Activated CD8-positive, alpha-beta memory T cell treated with anti-CD3 and anti-CD28 coated beads, Interleukin-2, amount 50 U/mL, for 4 hours (primary cell): ENCODE measurements around the gene KHDC4.

Experiments used
- DNase-seq: peaks from one replicate; pipeline ENCODE4 v3.0.0-alpha.2; 2020

The KHDC4 gene

GRCh38 chr1:155934097-155934935 lies at the start of gene KHDC4:
Gene KHDC4 (minus strand): TSS chr1:155934413. CDS start chr1:155934373, 40 bp downstream.
- DNase-seq: peak; percentile 89

- no peak for DNase-seq
Measured at GRCh38 chr1:155983191-155984024, 49.2 kb upstream of the KHDC4 start.

- DNase-seq: no peak
Measured at GRCh38 chr1:155982106-155982505, 47.9 kb upstream of the KHDC4 start.

- DNase-seq: no peak
Measured at GRCh38 chr1:155981266-155982088, 47.3 kb upstream of the KHDC4 start.

GRCh38 chr1:155979597-155980343 lies 45.6 kb upstream of the KHDC4 start:
- DNase-seq: no peak

- no peak for DNase-seq
Measured at GRCh38 chr1:155978973-155979429, 44.8 kb upstream of the KHDC4 start.

GRCh38 chr1:155978325-155978972 lies 44.2 kb upstream of the KHDC4 start, which contains the start of gene ARHGEF2:
Gene ARHGEF2 (minus strand): TSS chr1:155978547. CDS start chr1:155978427, 120 bp downstream.
- DNase-seq: peak; percentile 86

- DNase-seq: peak; percentile 79
Measured at GRCh38 chr1:155977690-155978324, 43.6 kb upstream of the KHDC4 start.

- DNase-seq: peak; percentile 39
Measured at GRCh38 chr1:155976913-155977689, 42.9 kb upstream of the KHDC4 start.

- DNase-seq: peak; percentile 79
Measured at GRCh38 chr1:155976062-155976912, 42.1 kb upstream of the KHDC4 start.

- no peak for DNase-seq
Measured at GRCh38 chr1:155975375-155976061, 41.3 kb upstream of the KHDC4 start.

- no peak for DNase-seq
Measured at GRCh38 chr1:155974208-155975115, 40.2 kb upstream of the KHDC4 start.

GRCh38 chr1:155973723-155974122 lies 39.5 kb upstream of the KHDC4 start:
- no peak for DNase-seq

GRCh38 chr1:155971910-155972809 lies 37.9 kb upstream of the KHDC4 start:
- DNase-seq: no peak

- peak; percentile 41 for DNase-seq
Measured at GRCh38 chr1:155970531-155971167, 36.4 kb upstream of the KHDC4 start.

GRCh38 chr1:155969377-155969791 lies 35.2 kb upstream of the KHDC4 start:
- no peak for DNase-seq
